Thoracic aorta (tissue), 2 donors: Measurements from ENCODE around the gene GAPT. TPM values are rescaled to one million over a fixed set of nuclear protein-coding genes. Genes with fewer than 3 reads are reported as not detected.

ENCODE experiments used
- ATAC-seq: fragments of 150-250 bp; one replicate; pipeline ENCODE4 v1.8.0; 2017; ENCODE audit warnings: low read depth; ENCODE audit not compliant: insufficient number of reproducible peaks, low FRiP score
- DNase-seq: peaks from one replicate; pipeline ENCODE4 v3.0.0-alpha.2; 2020; ENCODE audit warnings: low spot score
- H3K27ac ChIP-seq, 2 donors: fragments of 200-600 bp; sonication (generic); 1 replicate in 1 of 2; 2 replicates in 1 of 2; pipeline ENCODE4 v1.5.1; 2016; ENCODE audit warnings: mild to moderate bottlenecking in 2 of 2, moderate library complexity in 2 of 2
- H3K27me3 ChIP-seq: fragments of 200-600 bp; sonication (generic); replicated peaks from 2 replicates; pipeline ENCODE4 v1.6.0; 2016; ENCODE audit warnings: mild to moderate bottlenecking; ENCODE audit not compliant: insufficient read depth
- H3K36me3 ChIP-seq: fragments of 200-600 bp; sonication (generic); one replicate; pipeline ENCODE4 v1.5.1; 2016
- H3K4me1 ChIP-seq, 2 donors: fragments of 200-600 bp; sonication (generic); 1 replicate in 1 of 2; 2 replicates in 1 of 2; pipeline versions ENCODE4 v1.5.1 to v1.6.0; 2016; ENCODE audit warnings: low read depth in 2 of 2, mild to moderate bottlenecking in 1 of 2; ENCODE audit not compliant: control insufficient read depth in 1 of 2
- H3K4me3 ChIP-seq: fragments of 200-600 bp; sonication (generic); 2 replicates; pipeline ENCODE4 v1.5.1; 2016; ENCODE audit warnings: mild to moderate bottlenecking
- H3K9me3 ChIP-seq: fragments of 200-600 bp; sonication (generic); 2 replicates; pipeline ENCODE4 v1.5.1; 2016
- CTCF ChIP-seq: fragments of 200-600 bp; sonication (generic); IDR thresholded peaks from one replicate; pipeline ENCODE4 v1.5.1; 2019; ENCODE audit warnings: antibody characterized with exemption
- total RNA-seq, 2 donors: library from RNA; depleted of rRNA; stranded (reverse); fragments of >200 nt; gene quantifications; one replicate each; pipeline versions ENCODE4 v1.1.0 to v1.2.3, GENCODE V29; 2016

GAPT gene
- total RNA-seq, 2 donors from 2014 or later, result 0.14 to 1.6 TPM

GRCh38 chr5:58460732-58461286 lies 30.4 kb upstream of the GAPT start:
- Histone ChIP-seq H3K36me3 (no peaks in the 10 kb centered on the region), H3K27ac (peak overlapping the region; percentile 97 to 98), H3K27me3 (no peaks in the 10 kb centered on the region), H3K4me3 (peak overlapping the region; percentile 83), H3K4me1 (peaks cover 14 to 29% of the 10 kb centered on the region in 2 donors), H3K9me3 (no peaks in the 10 kb centered on the region)
- peak; percentile 77 for DNase-seq
- TF ChIP-seq CTCF, result peak; percentile 78
- peak; percentile 63 for ATAC-seq

GRCh38 chr5:58462154-58462553 lies 29.1 kb upstream of the GAPT start:
- Histone ChIP-seq H3K4me1 (peaks cover 3 to 16% of the 10 kb centered on the region in 2 donors), H3K27ac (peak overlapping the region; percentile 3 to 97), H3K9me3 (no peaks in the 10 kb centered on the region), H3K36me3 (no peaks in the 10 kb centered on the region), H3K4me3 (no peak overlapping the region), H3K27me3 (no peaks in the 10 kb centered on the region)
- DNase-seq (no peak), ATAC-seq (no peak)
- TF ChIP-seq CTCF, result no peak

GRCh38 chr5:58462623-58463230 lies 28.5 kb upstream of the GAPT start:
- Histone ChIP-seq H3K27me3 (no peaks in the 10 kb centered on the region), H3K4me1 (peaks cover 0 to 14% of the 10 kb centered on the region in 2 donors), H3K9me3 (no peaks in the 10 kb centered on the region), H3K27ac (peak overlapping the region in 1 of 2 donors; percentile 97), H3K4me3 (no peak overlapping the region), H3K36me3 (no peaks in the 10 kb centered on the region)
- peak; percentile 65 for TF ChIP-seq CTCF
- no peak for ATAC-seq
- no peak for DNase-seq

GRCh38 chr5:58466939-58467338 lies 24.3 kb upstream of the GAPT start:
- Histone ChIP-seq H3K36me3 (no peaks in the 10 kb centered on the region), H3K27me3 (no peaks in the 10 kb centered on the region), H3K27ac (no peak overlapping the region), H3K9me3 (no peaks in the 10 kb centered on the region), H3K4me3 (no peak overlapping the region), H3K4me1 (peaks cover 0 to 7% of the 10 kb centered on the region in 2 donors)
- no peak for DNase-seq
- TF ChIP-seq CTCF, result no peak
- no peak for ATAC-seq

- H3K36me3 ChIP-seq, result no peaks in the 10 kb centered on the region
- no peak overlapping the region for H3K27ac ChIP-seq
- no peak for ATAC-seq
- no peak for TF ChIP-seq CTCF
- H3K4me1 ChIP-seq, result no peaks in the 10 kb centered on the region
- no peak for DNase-seq
- no peaks in the 10 kb centered on the region for H3K27me3 ChIP-seq
- H3K4me3 ChIP-seq, result no peak overlapping the region
- no peaks in the 10 kb centered on the region for H3K9me3 ChIP-seq
Observed at GRCh38 chr5:58469896-58470295, 21.3 kb upstream of the GAPT start.
